C4-2B (cell line): ENCODE measurements around the gene USP51.

ENCODE experiments used
- ZFX ChIP-seq: fragments of 450-650 bp; IDR thresholded peaks from 2 replicates; pipeline ENCODE4 v1.6.1; 2017
- TF ChIP-seq, protein P1 (sequence below): fragments of 450-650 bp; conservative IDR thresholded peaks from 2 replicates; pipeline ENCODE4 v1.5.1; 2017; ENCODE audit warnings: mild to moderate bottlenecking

- TF ChIP-seq, protein P1, sequence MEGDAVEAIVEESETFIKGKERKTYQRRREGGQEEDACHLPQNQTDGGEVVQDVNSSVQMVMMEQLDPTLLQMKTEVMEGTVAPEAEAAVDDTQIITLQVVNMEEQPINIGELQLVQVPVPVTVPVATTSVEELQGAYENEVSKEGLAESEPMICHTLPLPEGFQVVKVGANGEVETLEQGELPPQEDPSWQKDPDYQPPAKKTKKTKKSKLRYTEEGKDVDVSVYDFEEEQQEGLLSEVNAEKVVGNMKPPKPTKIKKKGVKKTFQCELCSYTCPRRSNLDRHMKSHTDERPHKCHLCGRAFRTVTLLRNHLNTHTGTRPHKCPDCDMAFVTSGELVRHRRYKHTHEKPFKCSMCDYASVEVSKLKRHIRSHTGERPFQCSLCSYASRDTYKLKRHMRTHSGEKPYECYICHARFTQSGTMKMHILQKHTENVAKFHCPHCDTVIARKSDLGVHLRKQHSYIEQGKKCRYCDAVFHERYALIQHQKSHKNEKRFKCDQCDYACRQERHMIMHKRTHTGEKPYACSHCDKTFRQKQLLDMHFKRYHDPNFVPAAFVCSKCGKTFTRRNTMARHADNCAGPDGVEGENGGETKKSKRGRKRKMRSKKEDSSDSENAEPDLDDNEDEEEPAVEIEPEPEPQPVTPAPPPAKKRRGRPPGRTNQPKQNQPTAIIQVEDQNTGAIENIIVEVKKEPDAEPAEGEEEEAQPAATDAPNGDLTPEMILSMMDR = no peak
- TF ChIP-seq ZFX = no peak
These were observed 33.7 kb upstream of the USP51 start for GRCh38 chrX:55523356-55523755.
